Measurements from ENCODE around the gene TMEM250. TPM values are rescaled to one million over a fixed set of nuclear protein-coding genes. Genes with fewer than 3 reads are reported as not detected.

Gene TMEM250
- total and polyA plus RNA-seq, 2 of the 4 experiments (the other 2 are of a cell fraction) = 14.0 to 17.5 TPM

- H2BK20ac ChIP-seq (ENCODE audit: low read depth, low read length) = no peak overlapping the region
- POLR2A ChIA-PET (ENCODE audit: unreplicated experiment) = no interaction called here
- ATAC-seq (ENCODE audit: low read depth) = no peak
Measured at GRCh38 chr9:136116360-136117098, 2.1 kb downstream of the TMEM250 start.

More at GRCh38 chr9:136116360-136117098, 2.1 kb downstream of the TMEM250 start:
- Histone ChIP-seq H3K4me2 (ENCODE audit: low read depth, low read length) (no peak overlapping the region), H4K5ac (ENCODE audit: low read depth, low read length) (no peak overlapping the region), H3K27me3 (ENCODE audit: control insufficient read depth, insufficient read depth, low read length) (no peaks in the 10 kb centered on the region), H3K4me3 (ENCODE audit: insufficient read depth, low read depth, low read length) (no peak overlapping the region), H3K9ac (ENCODE audit: low read depth, low read length) (no peak overlapping the region), H4K20me1 (ENCODE audit: insufficient read depth, low read length) (no peaks in the 10 kb centered on the region; the same call in 1 of the 2 replicates), H4K91ac (ENCODE audit: insufficient read depth, low read depth, low read length) (no peak overlapping the region), H3K4me1 (ENCODE audit: control insufficient read depth, insufficient read depth, low read length) (peaks cover 11% of the 10 kb centered on the region), H3K27ac (ENCODE audit: insufficient read depth, low read length) (no peak overlapping the region), H3K4ac (ENCODE audit: low read depth, low read length) (no peak overlapping the region), H3K36me3 (ENCODE audit: control insufficient read depth, insufficient read depth, low read length) (peaks cover 15% of the 10 kb centered on the region; the same call in 1 of the 2 replicates), H3K56ac (ENCODE audit: extremely low read depth, insufficient read depth, low read length) (no peak overlapping the region), H3K9me3 (ENCODE audit: control insufficient read depth, insufficient read depth, low read length) (no peaks in the 10 kb centered on the region), H4K8ac (ENCODE audit: low read depth in 2 of 2, low read length in 2 of 2) (no peak overlapping the region), H3K14ac (replicated peaks; ENCODE audit: low read depth, low read length) (no peak overlapping the region), H3K79me1 (ENCODE audit: low read depth in 1 of 2, low read length in 2 of 2) (peaks cover 5 to 42% of the 10 kb centered on the region in 2 experiments; a peak in 3 of 4 replicates), H2AK5ac (ENCODE audit: low read depth, low read length) (no peak overlapping the region), H2BK15ac (ENCODE audit: low read depth, low read length) (no peak overlapping the region), H2AK9ac (replicated peaks; ENCODE audit: low read depth, low read length, poor library complexity) (no peak overlapping the region), H3K18ac (ENCODE audit: low read depth, low read length) (no peak overlapping the region), H2AFZ (replicated peaks; ENCODE audit: low read length, poor library complexity) (no peak overlapping the region), H2BK120ac (ENCODE audit: low read depth, low read length) (no peak overlapping the region), H2BK5ac (ENCODE audit: low read depth, low read length, poor library complexity, severe bottlenecking) (no peak overlapping the region), H3K23ac (ENCODE audit: low read depth, low read length) (no peak overlapping the region), H3K9me1 (ENCODE audit: insufficient read depth, low read length) (peaks cover 7% of the 10 kb centered on the region; the same call in 1 of the 2 replicates)
- BruUV-seq (replicated peaks) = no TSS peak
- dilution Hi-C loops (cut with HindIII; ENCODE audit: low sequenced_read_pairs, unreplicated experiment) (no loop called here), intact Hi-C loops (cut with micrococcal nuclease) (no loop called here), in situ Hi-C loops (cut with MboI; ENCODE audit: low sequenced_read_pairs) (no loop called here)
- DNase-seq = no peak
- no peak for TF ChIP-seq BHLHE40 (IDR thresholded peaks at IDR 0.05; ENCODE audit: low read depth, low read length)
- no peak for TF ChIP-seq RAD21 (IDR thresholded peaks at IDR 0.05; ENCODE audit: low read length)
- no peak for TF ChIP-seq NFE2L2 (IDR thresholded peaks at IDR 0.05; ENCODE audit: low read depth, low read length)
- no peak for TF ChIP-seq MAZ (IDR thresholded peaks at IDR 0.05; ENCODE audit: borderline replicate concordance, low read depth, low read length)
- no peak for TF ChIP-seq MXI1 (IDR thresholded peaks at IDR 0.05; ENCODE audit: borderline replicate concordance, low read depth, low read length)
- no peak for TF ChIP-seq CTCF (conservative IDR thresholded peaks at IDR 0.05; ENCODE audit: low read depth, low read length)
- TF ChIP-seq CHD1 (IDR thresholded peaks at IDR 0.05; ENCODE audit: low read depth, low read length) = no peak
- TF ChIP-seq RFX5 (IDR thresholded peaks at IDR 0.05; ENCODE audit: low read depth, low read length) = no peak
- no peak for TF ChIP-seq POLR2A (IDR thresholded peaks at IDR 0.05; ENCODE audit: low read depth, low read length)
- TF ChIP-seq CEBPB (IDR thresholded peaks at IDR 0.05; ENCODE audit: low read depth, low read length) = no peak
- TF ChIP-seq USF2 (IDR thresholded peaks at IDR 0.05; ENCODE audit: low read depth, low read length) = no peak
- TF ChIP-seq ELK1 (IDR thresholded peaks at IDR 0.05; ENCODE audit: borderline replicate concordance, low read depth, low read length) = no peak
- TF ChIP-seq RCOR1 (IDR thresholded peaks at IDR 0.05; ENCODE audit: insufficient replicate concordance, low read length) = no peak
- TF ChIP-seq FOS (IDR thresholded peaks at IDR 0.05; ENCODE audit: low read depth, low read length) = no peak
- no peak for TF ChIP-seq MAFK (IDR thresholded peaks at IDR 0.05; ENCODE audit: low read depth, low read length)
- TF ChIP-seq SMC3 (IDR thresholded peaks at IDR 0.05; ENCODE audit: low read depth, low read length) = no peak
- CTCF ChIA-PET = no interaction called here
- 98% methylated on average over 14 of the region's 69 CpGs; no CpG with 5 or more reads in 1 of the 2 experiments for WGBS, 2 experiments (ENCODE audit: extremely low coverage in 2 of 2, insufficient read length in 1 of 2)

Data from IMR-90 (cell line).